GM23338 (cell line): ENCODE measurements around the gene COL25A1.

ENCODE experiments used
- CREB1 ChIP-seq: fragments of 250-450 bp; sonication (Bioruptor Pico); IDR thresholded peaks from 2 replicates; pipeline ENCODE4 v1.5.0; 2020; ENCODE audit warnings: low read depth, mild to moderate bottlenecking, moderate library complexity
- EZH2 ChIP-seq: fragments of 200-600 bp; sonication (generic); IDR thresholded peaks from one replicate; pipeline ENCODE4 v1.8.0; 2017; ENCODE audit warnings: antibody characterized with exemption, mild to moderate bottlenecking, low read depth; ENCODE audit not compliant: unreplicated experiment
- EZH2phosphoT487 ChIP-seq: fragments of 200-600 bp; sonication (generic); IDR thresholded peaks from one replicate; pipeline ENCODE4 v1.8.1; 2018; ENCODE audit warnings: antibody characterized with exemption; ENCODE audit not compliant: unreplicated experiment
- JUNB ChIP-seq: IDR thresholded peaks from one replicate; pipeline ENCODE4 v1.6.1; 2016; ENCODE audit warnings: antibody characterized with exemption; ENCODE audit not compliant: unreplicated experiment
- NANOG ChIP-seq: IDR thresholded peaks from 2 replicates; pipeline ENCODE4 v1.6.1; 2016; ENCODE audit warnings: antibody characterized with exemption, borderline replicate concordance
- POLR2AphosphoS5 ChIP-seq: IDR thresholded peaks from 2 replicates; pipeline ENCODE4 v1.6.1; 2016; ENCODE audit warnings: antibody characterized with exemption, low read depth
- STAT1 ChIP-seq: IDR thresholded peaks from one replicate; pipeline ENCODE4 v1.6.1; 2016; ENCODE audit warnings: antibody characterized with exemption; ENCODE audit not compliant: unreplicated experiment
- ZNF114 ChIP-seq: fragments of 250-450 bp; sonication (Bioruptor Pico); IDR thresholded peaks from 2 replicates; pipeline ENCODE4 v1.5.0; 2020; ENCODE audit warnings: mild to moderate bottlenecking, moderate library complexity
- ZNF331 ChIP-seq: fragments of 250-450 bp; sonication (Bioruptor Pico); IDR thresholded peaks from 2 replicates; pipeline ENCODE4 v1.5.0; 2020; ENCODE audit warnings: low read depth, mild to moderate bottlenecking, moderate library complexity
- TF ChIP-seq, protein P1 (sequence below), 2 experiments: fragments of 200-600 bp in 1 of 2; sonication (generic) in 1 of 2; conservative IDR thresholded peaks; 2 replicates each; pipeline versions ENCODE4 v1.5.1 to v1.6.1; 2016 to 2017; ENCODE audit warnings: antibody characterized with exemption in 2 of 2, low read depth in 2 of 2, mild to moderate bottlenecking in 2 of 2, moderate library complexity in 1 of 2
- TF ChIP-seq, protein P2 (sequence below): IDR thresholded peaks from one replicate; pipeline ENCODE4 v1.6.1; 2018; ENCODE audit warnings: antibody characterized with exemption; ENCODE audit not compliant: unreplicated experiment
- TF ChIP-seq, protein P3 (sequence below): IDR thresholded peaks from 2 replicates; pipeline ENCODE4 v1.6.1; 2016; ENCODE audit warnings: antibody characterized with exemption
- TF ChIP-seq, protein P4 (sequence below): fragments of 250-450 bp; sonication (Bioruptor Pico); IDR thresholded peaks from 2 replicates; pipeline ENCODE4 v1.5.0; 2020; ENCODE audit warnings: mild to moderate bottlenecking, moderate library complexity

DNA sequence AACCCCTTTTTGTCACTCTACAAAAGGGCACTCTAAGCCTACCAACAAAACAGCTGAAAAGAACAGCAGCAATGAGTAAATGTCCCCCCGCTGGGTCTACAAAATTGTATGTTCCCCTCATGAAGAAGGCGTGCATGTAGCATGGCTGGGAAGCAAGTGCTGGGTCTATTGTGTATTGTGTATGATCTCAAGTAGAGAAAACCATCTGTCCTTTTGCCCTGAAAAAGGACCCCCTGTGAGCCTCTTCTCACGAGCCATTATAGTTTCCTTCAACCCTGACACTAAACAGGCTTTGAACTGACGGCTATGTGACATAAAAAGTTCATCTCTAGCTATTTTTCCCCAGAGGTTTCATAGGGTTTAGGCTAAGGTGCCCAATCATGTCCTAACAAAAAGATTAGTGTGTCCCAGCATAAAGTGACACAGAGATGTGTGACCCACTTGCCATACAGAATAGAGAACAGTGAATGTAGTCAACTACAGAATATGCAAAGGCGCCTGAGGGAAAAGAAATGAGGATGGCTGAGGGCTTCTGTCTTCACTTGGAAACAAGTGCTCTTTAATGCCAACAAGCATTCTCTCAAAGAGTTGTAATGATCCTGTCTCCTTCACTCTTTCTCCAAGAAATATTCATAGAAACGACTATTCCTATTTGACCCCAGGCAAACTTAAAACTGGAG is 27.3 kb downstream of the COL25A1 start:
- TF ChIP-seq POLR2AphosphoS5 (no peak), ZNF114 (CRISPR knock-in tag) (no peak), CREB1 (no peak), EZH2 (no peak), EZH2phosphoT487 (no peak), JUNB (no peak), ZNF331 (CRISPR knock-in tag) (no peak), NANOG (no peak), STAT1 (no peak)
- TF ChIP-seq, protein P1, sequence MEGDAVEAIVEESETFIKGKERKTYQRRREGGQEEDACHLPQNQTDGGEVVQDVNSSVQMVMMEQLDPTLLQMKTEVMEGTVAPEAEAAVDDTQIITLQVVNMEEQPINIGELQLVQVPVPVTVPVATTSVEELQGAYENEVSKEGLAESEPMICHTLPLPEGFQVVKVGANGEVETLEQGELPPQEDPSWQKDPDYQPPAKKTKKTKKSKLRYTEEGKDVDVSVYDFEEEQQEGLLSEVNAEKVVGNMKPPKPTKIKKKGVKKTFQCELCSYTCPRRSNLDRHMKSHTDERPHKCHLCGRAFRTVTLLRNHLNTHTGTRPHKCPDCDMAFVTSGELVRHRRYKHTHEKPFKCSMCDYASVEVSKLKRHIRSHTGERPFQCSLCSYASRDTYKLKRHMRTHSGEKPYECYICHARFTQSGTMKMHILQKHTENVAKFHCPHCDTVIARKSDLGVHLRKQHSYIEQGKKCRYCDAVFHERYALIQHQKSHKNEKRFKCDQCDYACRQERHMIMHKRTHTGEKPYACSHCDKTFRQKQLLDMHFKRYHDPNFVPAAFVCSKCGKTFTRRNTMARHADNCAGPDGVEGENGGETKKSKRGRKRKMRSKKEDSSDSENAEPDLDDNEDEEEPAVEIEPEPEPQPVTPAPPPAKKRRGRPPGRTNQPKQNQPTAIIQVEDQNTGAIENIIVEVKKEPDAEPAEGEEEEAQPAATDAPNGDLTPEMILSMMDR (conservative IDR thresholded peaks at IDR 0.05; ENCODE audit: low read depth in 2 of 2), result no peak
- TF ChIP-seq, protein P2, sequence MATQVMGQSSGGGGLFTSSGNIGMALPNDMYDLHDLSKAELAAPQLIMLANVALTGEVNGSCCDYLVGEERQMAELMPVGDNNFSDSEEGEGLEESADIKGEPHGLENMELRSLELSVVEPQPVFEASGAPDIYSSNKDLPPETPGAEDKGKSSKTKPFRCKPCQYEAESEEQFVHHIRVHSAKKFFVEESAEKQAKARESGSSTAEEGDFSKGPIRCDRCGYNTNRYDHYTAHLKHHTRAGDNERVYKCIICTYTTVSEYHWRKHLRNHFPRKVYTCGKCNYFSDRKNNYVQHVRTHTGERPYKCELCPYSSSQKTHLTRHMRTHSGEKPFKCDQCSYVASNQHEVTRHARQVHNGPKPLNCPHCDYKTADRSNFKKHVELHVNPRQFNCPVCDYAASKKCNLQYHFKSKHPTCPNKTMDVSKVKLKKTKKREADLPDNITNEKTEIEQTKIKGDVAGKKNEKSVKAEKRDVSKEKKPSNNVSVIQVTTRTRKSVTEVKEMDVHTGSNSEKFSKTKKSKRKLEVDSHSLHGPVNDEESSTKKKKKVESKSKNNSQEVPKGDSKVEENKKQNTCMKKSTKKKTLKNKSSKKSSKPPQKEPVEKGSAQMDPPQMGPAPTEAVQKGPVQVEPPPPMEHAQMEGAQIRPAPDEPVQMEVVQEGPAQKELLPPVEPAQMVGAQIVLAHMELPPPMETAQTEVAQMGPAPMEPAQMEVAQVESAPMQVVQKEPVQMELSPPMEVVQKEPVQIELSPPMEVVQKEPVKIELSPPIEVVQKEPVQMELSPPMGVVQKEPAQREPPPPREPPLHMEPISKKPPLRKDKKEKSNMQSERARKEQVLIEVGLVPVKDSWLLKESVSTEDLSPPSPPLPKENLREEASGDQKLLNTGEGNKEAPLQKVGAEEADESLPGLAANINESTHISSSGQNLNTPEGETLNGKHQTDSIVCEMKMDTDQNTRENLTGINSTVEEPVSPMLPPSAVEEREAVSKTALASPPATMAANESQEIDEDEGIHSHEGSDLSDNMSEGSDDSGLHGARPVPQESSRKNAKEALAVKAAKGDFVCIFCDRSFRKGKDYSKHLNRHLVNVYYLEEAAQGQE, result no peak
- TF ChIP-seq, protein P3, sequence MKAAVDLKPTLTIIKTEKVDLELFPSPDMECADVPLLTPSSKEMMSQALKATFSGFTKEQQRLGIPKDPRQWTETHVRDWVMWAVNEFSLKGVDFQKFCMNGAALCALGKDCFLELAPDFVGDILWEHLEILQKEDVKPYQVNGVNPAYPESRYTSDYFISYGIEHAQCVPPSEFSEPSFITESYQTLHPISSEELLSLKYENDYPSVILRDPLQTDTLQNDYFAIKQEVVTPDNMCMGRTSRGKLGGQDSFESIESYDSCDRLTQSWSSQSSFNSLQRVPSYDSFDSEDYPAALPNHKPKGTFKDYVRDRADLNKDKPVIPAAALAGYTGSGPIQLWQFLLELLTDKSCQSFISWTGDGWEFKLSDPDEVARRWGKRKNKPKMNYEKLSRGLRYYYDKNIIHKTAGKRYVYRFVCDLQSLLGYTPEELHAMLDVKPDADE, result no peak
- TF ChIP-seq, protein P4, sequence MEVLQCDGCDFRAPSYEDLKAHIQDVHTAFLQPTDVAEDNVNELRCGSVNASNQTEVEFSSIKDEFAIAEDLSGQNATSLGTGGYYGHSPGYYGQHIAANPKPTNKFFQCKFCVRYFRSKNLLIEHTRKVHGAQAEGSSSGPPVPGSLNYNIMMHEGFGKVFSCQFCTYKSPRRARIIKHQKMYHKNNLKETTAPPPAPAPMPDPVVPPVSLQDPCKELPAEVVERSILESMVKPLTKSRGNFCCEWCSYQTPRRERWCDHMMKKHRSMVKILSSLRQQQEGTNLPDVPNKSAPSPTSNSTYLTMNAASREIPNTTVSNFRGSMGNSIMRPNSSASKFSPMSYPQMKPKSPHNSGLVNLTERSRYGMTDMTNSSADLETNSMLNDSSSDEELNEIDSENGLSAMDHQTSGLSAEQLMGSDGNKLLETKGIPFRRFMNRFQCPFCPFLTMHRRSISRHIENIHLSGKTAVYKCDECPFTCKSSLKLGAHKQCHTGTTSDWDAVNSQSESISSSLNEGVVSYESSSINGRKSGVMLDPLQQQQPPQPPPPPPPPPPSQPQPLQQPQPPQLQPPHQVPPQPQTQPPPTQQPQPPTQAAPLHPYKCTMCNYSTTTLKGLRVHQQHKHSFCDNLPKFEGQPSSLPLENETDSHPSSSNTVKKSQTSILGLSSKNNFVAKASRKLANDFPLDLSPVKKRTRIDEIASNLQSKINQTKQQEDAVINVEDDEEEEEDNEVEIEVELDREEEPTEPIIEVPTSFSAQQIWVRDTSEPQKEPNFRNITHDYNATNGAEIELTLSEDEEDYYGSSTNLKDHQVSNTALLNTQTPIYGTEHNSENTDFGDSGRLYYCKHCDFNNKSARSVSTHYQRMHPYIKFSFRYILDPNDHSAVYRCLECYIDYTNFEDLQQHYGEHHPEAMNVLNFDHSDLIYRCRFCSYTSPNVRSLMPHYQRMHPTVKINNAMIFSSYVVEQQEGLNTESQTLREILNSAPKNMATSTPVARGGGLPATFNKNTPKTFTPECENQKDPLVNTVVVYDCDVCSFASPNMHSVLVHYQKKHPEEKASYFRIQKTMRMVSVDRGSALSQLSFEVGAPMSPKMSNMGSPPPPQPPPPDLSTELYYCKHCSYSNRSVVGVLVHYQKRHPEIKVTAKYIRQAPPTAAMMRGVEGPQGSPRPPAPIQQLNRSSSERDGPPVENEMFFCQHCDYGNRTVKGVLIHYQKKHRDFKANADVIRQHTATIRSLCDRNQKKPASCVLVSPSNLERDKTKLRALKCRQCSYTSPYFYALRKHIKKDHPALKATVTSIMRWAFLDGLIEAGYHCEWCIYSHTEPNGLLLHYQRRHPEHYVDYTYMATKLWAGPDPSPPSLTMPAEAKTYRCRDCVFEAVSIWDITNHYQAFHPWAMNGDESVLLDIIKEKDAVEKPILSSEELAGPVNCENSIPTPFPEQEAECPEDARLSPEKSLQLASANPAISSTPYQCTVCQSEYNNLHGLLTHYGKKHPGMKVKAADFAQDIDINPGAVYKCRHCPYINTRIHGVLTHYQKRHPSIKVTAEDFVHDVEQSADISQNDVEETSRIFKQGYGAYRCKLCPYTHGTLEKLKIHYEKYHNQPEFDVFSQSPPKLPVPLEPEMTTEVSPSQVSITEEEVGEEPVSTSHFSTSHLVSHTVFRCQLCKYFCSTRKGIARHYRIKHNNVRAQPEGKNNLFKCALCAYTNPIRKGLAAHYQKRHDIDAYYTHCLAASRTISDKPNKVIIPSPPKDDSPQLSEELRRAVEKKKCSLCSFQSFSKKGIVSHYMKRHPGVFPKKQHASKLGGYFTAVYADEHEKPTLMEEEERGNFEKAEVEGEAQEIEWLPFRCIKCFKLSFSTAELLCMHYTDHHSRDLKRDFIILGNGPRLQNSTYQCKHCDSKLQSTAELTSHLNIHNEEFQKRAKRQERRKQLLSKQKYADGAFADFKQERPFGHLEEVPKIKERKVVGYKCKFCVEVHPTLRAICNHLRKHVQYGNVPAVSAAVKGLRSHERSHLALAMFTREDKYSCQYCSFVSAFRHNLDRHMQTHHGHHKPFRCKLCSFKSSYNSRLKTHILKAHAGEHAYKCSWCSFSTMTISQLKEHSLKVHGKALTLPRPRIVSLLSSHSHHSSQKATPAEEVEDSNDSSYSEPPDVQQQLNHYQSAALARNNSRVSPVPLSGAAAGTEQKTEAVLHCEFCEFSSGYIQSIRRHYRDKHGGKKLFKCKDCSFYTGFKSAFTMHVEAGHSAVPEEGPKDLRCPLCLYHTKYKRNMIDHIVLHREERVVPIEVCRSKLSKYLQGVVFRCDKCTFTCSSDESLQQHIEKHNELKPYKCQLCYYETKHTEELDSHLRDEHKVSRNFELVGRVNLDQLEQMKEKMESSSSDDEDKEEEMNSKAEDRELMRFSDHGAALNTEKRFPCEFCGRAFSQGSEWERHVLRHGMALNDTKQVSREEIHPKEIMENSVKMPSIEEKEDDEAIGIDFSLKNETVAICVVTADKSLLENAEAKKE (CRISPR knock-in tag), result no peak
